Mucosa of gallbladder (tissue), 1 donor: ENCODE data around the gene INPP5A. TPM values are rescaled to one million over a fixed set of nuclear protein-coding genes. Genes with fewer than 3 reads are reported as not detected.
A peak's percentile ranks its signal among the peaks of the same experiment; 100 is the strongest.
"Not testable (repeated sequence)": the region's sequence is repeated elsewhere in the genome, so short reads cannot be mapped to it uniquely, and the experiment has no call there.

Experiments used
- DNase-seq: peaks from one replicate; pipeline ENCODE4 v3.0.0-alpha.2; 2020; ENCODE audit warnings: low spot score
- total RNA-seq: library from RNA; stranded (reverse); gene quantifications from one replicate; pipeline ENCODE4 v1.2.1, GENCODE V29; 2021
- donor health status: DM: no; HTN: no; CAD: no.

Gene INPP5A
- total RNA-seq, 1 donor from 2014 or later = 44.4 TPM

DNA sequence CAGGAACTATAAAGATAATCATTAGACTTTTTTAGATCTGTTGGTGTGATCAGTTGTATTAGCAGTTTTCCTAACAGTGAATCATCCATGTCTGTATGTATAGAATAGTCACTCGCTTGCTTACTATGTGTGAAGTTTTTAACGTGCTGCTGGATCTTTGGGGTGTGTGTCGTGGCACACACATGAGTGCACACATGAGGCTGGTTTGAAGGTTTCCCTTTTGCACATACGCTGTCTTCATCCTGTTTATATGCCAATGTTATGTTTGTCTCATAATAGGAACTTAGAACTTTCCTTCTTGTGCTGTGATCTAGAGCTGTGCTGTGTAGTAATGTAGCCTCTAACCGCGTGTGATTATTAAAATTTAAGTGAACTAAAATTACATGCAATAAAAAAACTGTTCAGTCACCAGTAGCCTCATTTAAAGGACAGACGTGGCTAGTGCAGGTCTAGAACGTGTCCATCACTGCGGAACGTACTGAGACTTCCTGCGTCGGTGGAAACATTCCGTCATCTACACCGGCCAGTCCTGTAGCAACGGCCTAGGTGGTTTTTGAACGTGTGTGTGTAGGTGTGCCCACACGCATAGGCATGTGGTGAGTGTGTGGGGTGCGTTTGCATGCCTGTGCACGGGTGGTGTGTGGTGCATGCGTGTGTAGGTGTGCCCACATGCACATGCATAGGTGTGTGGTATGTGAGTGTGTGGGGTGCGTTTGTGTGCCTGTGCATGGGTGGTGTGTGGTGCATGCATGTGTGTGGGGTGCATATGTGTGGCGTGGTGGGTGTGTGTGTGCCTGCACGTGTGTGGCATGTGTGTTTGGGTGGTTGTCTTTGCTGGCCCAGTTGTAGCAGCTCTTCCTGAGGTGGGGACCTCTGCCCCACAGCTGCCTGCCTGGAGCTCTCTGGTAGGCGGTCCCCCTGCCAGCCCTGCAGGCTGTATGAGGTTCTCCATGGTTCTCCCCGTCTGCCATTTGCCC, 56.6 kb downstream of the INPP5A start:
- no peak for DNase-seq

DNA sequence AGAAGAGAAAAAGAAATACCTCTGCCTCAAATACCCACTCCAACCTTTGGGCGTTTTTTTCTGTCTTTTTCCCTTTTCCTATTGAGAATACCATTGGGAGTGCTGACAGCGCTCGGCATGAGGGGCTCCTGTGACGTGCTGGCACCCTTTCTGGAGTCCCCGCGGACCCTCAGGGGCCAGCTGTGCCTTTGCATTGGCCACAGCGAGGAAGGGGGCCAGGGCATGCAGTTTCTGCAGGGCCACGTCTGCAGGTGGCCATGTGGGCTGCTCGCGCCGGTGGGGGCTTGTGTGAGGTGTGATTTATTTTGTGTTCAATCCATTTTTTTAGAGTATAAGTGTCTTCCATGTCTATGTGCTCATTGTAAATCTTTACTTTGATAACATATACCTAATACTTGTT, 57.4 kb downstream of the INPP5A start:
- no peak for DNase-seq

- no peak for DNase-seq
Measured at GRCh38 chr10:132595854-132596253, 58.3 kb downstream of the INPP5A start.

DNA sequence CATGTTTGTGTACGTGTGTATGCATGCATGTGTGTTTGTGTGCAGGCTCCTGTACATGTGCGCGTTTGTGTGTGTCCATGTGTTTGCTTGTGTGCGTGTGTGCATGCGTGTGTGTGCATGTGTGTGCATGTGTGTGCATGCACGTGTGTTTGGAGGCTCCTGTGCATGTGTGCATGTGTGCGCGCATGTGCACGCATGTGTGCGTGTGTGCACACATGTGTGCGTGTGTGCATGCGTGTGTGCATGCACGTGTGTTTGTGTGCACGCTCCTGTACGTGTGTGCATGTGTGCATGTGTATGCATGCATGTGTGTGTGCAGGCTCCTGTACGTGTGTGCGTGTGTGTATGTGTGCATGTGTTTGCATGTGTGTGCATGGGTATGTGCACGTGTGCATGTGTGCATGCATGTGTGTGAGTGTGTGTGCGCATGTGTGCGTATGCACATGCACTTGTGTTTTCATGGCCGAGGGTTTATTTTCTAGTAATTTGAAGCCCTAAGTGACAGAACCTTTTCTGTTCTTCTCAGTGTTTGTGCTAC, 59.2 kb downstream of the INPP5A start:
- no peak for DNase-seq

DNA sequence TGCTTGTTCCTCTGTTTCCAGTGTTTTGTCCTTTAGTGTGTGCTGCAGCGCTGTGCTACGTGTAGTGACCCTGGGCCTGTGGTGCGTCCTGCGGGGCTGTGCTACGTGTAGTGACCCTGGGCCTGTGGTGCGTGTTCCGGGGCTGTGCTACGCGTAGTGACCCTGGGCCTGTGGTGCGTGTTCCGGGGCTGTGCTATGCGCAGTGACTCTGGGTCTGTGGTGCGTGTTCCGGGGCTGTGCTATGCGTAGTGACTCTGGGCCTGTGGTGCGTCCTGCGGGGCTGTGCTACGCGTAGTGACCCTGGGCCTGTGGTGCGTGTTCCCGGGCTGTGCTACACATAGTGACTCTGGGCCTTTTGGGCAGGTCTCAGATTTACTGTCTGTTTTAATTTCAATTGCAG, 60.1 kb downstream of the INPP5A start:
- no peak for DNase-seq

DNA sequence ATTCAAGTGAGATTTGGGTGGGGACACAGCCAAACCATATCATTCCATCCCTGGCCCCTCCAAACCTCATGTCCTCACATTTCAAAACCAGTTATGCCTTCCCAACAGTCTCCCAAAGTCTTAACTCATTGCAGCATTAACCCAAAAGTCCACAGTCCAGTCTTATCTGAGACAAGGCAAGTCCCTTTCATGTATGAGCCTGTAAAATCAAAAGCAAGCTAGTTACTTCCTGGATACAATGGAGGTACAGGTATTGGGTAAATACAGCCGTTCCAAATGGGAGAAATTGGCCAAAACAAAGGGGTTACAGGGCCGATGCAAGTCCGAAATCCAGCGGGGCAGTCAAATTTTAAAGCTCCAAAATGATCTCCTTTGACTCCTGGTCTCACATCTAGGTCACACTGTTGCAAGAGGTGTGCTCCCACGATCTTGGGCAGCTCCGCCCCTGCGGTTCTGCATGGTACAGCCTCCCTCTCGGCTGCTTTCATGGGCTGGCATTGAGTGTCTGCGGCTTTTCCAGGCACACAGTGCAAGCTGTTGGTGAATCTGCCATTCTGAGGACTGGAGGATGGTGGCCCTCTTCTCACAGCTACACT, 61.5 kb downstream of the INPP5A start:
- not testable (repeated sequence) for DNase-seq

DNA sequence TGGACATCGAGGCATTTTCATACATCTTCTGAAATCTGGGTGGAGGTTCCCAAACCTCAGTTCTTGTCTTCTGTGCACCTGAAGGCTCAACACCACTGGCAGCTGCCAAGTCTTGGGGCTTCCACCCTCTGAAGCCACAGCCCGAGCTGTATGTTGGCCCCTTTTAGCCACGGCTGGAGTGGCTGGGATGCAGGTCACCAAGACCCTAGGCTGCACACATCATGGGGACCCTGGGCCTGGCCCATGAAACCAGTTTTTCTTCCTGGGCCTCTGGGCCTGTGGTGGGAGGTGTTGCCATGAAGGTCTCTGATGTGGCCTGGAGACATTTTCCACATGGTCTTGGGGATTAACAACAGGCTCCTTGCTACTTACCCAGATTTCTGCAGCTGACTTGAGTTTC, 62.1 kb downstream of the INPP5A start:
- DNase-seq = no peak

DNA sequence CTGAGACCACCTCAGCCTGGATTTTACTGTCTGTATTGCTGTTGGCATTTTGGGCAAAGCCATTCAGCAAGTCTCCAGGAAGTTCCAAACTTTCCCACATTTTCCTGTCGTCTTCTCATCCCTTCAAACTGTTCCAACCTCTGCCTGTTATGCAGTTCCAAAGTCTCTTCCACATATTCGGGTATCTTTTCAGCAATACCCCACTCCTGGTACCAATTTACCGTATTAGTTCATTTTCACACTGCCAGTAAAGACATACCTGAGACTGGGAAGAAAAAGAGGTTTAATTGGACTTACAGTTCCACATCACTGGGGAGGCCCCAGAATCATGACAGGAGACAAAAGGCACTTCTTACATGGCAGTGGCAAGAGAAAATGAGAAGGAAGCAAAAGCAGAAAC, 62.8 kb downstream of the INPP5A start:
- DNase-seq = no peak

GRCh38 chr10:132601567-132601966, 64.0 kb downstream of the INPP5A start:
- DNase-seq = no peak

DNA sequence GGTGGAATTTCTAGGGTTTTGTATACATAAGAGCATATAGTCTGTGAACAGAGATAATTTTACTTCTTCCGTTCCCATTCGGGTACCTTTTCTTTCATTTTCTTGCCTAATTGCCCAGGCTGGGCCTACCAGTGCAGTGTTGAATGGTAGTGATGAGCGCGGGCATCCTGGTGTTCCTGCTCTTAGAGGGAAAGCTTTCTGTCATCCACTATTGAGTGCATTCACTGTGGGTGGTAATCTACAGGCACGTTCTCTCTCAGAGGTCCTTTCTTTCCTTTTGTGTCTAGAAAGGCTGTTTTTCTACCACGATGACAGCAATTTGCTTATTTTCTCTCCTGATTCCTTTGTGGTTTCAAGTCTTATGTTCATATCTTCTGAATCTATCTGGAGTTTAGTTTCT, 65.0 kb downstream of the INPP5A start:
- DNase-seq = no peak

DNA sequence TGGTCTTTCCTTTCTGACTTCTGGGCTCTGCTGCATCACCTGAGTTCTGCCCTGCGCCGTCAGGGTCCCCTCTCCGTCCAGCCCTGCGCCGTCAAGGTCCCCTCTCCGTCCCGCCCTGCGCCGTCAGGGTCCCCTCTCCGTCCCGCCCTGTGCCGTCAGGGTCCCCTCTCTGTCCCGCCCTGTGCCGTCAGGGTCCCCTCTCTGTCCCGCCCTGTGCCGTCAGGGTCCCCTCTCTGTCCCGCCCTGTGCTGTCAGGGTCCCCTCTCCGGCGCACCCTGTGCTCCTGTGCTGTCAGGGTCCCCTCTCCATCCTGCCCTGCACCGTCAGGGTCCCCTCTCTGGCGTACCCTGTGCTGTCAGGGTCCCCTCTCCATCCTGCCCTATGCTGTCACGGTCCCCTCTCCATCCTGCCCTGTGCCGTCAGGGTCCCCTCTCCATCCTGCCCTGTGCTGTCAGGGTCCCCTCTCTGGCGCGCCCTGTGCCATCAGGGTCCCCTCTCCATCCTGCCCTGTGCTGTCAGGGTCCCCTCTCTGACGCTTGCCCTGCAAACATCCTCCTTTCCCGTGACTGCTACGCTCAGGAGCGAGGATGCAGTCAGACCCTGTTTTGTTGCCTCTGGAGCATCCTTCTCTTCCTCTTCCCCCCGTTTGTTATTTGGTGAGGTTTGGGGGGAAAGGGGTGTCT, 66.4 kb downstream of the INPP5A start:
- DNase-seq = no peak

DNA sequence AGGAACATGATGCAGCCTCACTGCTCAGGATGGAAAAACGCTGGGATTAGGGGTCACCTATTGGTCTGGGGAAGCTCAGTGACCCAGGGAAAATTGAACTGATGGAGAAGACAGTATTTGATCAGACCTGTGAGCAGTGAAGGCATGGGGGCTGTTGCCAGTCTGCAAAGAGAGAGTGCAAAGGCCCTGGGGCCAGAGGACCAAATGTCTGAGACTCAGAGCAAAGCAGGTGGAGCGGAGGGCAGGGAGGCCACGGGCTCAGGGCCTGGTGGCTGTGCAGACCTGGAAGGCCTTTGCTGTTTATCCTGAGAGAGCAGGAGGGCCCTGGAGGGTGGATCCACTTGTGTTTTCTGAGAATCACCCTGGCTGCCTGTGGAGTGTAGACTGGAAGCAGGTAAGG, 67.1 kb downstream of the INPP5A start:
- DNase-seq = no peak

DNA sequence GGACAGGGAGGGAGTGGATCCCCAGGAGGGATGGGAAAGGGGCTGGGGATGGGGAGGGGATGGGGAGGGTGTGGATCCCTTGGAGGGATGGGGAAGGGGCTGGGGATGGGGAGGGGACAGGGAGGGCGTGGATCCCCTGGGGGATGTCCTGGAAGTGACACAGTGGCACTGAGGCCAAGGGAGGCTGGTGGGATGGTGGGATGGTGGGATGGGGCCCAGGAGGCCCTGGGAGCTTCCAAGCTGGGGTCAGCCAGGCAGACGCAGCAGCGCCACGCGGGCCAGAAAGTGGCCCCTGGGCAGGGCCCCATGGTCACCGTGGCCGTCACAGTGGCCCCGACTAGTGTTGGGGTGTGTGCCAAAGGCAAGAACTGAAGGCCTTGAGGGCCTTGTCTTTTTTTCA, 67.8 kb downstream of the INPP5A start:
- DNase-seq = no peak

GRCh38 chr10:132606031-132606491, 68.5 kb downstream of the INPP5A start:
- no peak for DNase-seq

- peak; percentile 36 for DNase-seq
Measured at GRCh38 chr10:132606536-132607316, 69.1 kb downstream of the INPP5A start.

DNA sequence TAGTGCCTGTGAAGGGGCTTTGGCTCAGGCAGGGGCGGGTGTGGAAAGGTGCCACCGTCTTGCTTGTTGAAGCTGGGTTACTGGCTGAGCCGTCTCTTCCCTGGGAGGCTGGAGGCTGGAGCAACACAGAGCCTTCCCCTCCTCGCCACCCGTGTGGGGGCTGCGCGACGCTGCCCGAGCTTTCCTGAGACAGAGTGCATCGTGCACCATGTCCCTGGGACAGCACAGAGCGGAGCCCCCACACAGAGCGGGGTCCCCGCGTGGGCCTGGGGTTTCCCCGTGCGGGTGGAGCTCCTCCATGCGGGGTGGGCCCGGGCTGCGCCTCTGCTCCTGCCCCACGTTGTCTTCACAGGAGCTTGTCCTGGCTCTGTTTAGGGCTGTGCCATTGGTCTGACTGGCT, 69.9 kb downstream of the INPP5A start:
- DNase-seq = no peak

DNA sequence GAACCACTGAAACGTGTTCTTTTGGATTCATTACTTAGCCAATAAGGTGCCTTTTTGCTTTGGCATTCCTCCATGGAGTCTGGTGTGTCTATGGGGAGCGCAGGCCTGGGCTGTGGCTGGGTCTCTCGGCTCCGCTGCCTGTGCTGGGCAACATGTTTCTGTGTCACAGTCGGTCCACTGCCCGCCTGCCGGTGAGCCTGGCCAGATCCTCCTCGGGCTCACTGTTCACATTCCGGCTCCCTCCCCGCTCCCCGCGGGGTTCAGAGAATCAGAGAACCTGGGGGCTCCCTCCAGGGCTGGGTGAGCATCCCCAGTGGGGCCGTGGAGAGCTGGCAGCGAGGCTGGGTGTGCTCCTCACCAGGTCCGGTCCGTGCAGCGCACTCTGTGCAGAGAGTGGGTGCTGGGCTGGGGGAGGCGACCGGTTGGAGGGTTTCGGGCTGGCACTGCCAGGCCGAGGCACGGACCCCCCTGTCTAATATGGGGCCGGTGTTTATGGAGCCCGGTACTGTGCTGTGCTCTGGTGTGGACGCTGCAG, 70.4 kb downstream of the INPP5A start:
- no peak for DNase-seq

- no peak for DNase-seq
Measured at GRCh38 chr10:132608511-132609195, 71.1 kb downstream of the INPP5A start.

DNA sequence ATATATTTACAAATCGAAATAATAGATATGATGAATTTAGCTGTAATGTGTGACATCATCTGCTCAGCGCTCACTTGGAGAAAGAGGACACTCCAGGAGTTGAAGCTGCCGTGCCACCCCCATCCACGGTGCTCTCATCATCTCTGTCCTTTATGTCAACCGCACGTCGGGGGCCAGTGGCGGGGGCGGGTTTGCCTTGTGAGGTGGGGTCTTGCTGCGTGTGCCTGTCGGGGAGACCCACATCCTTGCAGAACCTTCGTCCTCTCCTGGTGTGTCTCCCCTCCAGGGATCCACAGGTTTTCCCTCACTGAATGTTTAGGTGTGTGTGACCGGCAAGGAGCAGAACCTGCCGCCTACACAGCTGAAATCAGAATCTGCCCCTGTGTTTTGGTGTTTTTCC, 71.6 kb downstream of the INPP5A start:
- no peak for DNase-seq

DNA sequence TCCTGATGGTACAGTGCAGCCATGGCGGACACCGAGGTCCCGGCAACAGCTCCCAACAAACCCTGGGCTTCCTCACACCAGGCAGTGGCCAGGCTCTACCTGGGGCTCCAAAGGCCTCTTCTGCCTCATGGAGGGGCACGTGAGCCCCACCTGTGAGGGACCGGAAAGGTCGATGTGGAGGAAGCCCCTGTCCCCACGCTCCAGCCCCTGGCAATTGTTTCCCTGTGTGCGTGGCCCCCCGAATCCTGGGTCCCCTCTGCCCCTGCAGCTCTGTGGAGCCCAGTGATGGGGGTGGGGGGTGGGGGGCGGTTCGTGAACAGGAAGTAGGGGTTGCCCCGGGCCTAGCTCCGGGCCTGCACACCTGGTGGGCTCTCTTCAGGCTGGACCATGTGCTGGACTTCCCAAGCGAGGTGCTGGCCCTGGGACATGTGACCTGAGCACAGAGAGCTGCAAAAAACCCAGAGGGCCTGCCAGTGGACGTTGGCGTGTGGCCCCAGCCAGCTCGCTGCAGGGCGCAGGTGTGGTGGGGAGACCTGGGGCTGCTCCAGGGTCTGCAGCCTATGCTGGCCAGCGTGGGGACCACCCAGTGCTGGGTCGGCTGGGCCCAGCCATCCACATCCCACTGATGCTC, 72.6 kb downstream of the INPP5A start:
- no peak for DNase-seq
